ENCODE data around the gene PLA2G6. TPM values are rescaled to one million over a fixed set of nuclear protein-coding genes. Genes with fewer than 3 reads are reported as not detected.
"Not testable (repeated sequence)": the region's sequence is repeated elsewhere in the genome, so short reads cannot be mapped to it uniquely, and the experiment has no call there.

Gene PLA2G6
- total RNA-seq, 1 experiment from 2014 or later: 88.0 TPM

- Histone ChIP-seq H3K9ac (ENCODE audit: low read length) (no peak overlapping the region), H3K9me2 (replicated peaks; ENCODE audit: insufficient read depth, low read length) (no peaks in the 10 kb centered on the region), H3K27me3 (ENCODE audit: low read length) (no peaks in the 10 kb centered on the region), H3K79me2 (ENCODE audit: low read length) (no peaks in the 10 kb centered on the region), H3K27ac (ENCODE audit: low read length) (no peak overlapping the region), H3K4me2 (ENCODE audit: low read depth, low read length, poor library complexity, severe bottlenecking) (no peak overlapping the region), H3K4me3 (ENCODE audit: low read length) (no peak overlapping the region), H3K9me3 (ENCODE audit: low read length) (no peaks in the 10 kb centered on the region), H4K20me1 (ENCODE audit: insufficient read depth, low read depth, low read length) (no peaks in the 10 kb centered on the region), H3K36me3 (ENCODE audit: insufficient read depth, low read length) (no peaks in the 10 kb centered on the region), H3K4me1 (ENCODE audit: low read length) (no peaks in the 10 kb centered on the region), H2AFZ (ENCODE audit: low read length) (no peak overlapping the region)
- no peak for DNase-seq
Measured at GRCh38 chr22:38082986-38083710, 98.5 kb downstream of the PLA2G6 start.

GRCh38 chr22:38081941-38082828 is 99.4 kb downstream of the PLA2G6 start:
- H4K20me1 ChIP-seq (ENCODE audit: insufficient read depth, low read depth, low read length): no peaks in the 10 kb centered on the region
- H3K4me2 ChIP-seq (ENCODE audit: low read depth, low read length, poor library complexity, severe bottlenecking): no peak overlapping the region
- no peaks in the 10 kb centered on the region for H3K9me2 ChIP-seq (replicated peaks; ENCODE audit: insufficient read depth, low read length)
- H3K36me3 ChIP-seq (ENCODE audit: insufficient read depth, low read length): no peaks in the 10 kb centered on the region
- no peaks in the 10 kb centered on the region for H3K79me2 ChIP-seq (ENCODE audit: low read length)
- no peaks in the 10 kb centered on the region for H3K27me3 ChIP-seq (ENCODE audit: low read length)
- no peaks in the 10 kb centered on the region for H3K9me3 ChIP-seq (ENCODE audit: low read length)
- H3K4me1 ChIP-seq (ENCODE audit: low read length): no peaks in the 10 kb centered on the region
- H3K4me3 ChIP-seq (ENCODE audit: low read length): no peak overlapping the region
- no peak overlapping the region for H3K27ac ChIP-seq (ENCODE audit: low read length)
- H2AFZ ChIP-seq (ENCODE audit: low read length): no peak overlapping the region
- H3K9ac ChIP-seq (ENCODE audit: low read length): no peak overlapping the region
- no peak for DNase-seq

- Histone ChIP-seq H3K4me2 (ENCODE audit: low read depth, low read length, poor library complexity, severe bottlenecking) (no peak overlapping the region), H3K9me2 (replicated peaks; ENCODE audit: insufficient read depth, low read length) (no peaks in the 10 kb centered on the region), H3K9ac (ENCODE audit: low read length) (no peak overlapping the region), H3K9me3 (ENCODE audit: low read length) (no peaks in the 10 kb centered on the region), H4K20me1 (ENCODE audit: insufficient read depth, low read depth, low read length) (no peaks in the 10 kb centered on the region), H3K36me3 (ENCODE audit: insufficient read depth, low read length) (no peaks in the 10 kb centered on the region), H3K79me2 (ENCODE audit: low read length) (no peaks in the 10 kb centered on the region), H2AFZ (ENCODE audit: low read length) (no peak overlapping the region), H3K27me3 (ENCODE audit: low read length) (no peaks in the 10 kb centered on the region), H3K4me3 (ENCODE audit: low read length) (no peak overlapping the region), H3K27ac (ENCODE audit: low read length) (no peak overlapping the region), H3K4me1 (ENCODE audit: low read length) (no peaks in the 10 kb centered on the region)
- DNase-seq: no peak
Measured at GRCh38 chr22:38081636-38081940, 100.0 kb downstream of the PLA2G6 start.

- Histone ChIP-seq H3K9me3 (ENCODE audit: low read length) (no peaks in the 10 kb centered on the region), H3K9ac (ENCODE audit: low read length) (no peak overlapping the region), H3K9me2 (replicated peaks; ENCODE audit: insufficient read depth, low read length) (no peaks in the 10 kb centered on the region), H3K4me3 (ENCODE audit: low read length) (no peak overlapping the region), H3K79me2 (ENCODE audit: low read length) (no peaks in the 10 kb centered on the region), H3K4me1 (ENCODE audit: low read length) (no peaks in the 10 kb centered on the region), H3K27me3 (ENCODE audit: low read length) (no peaks in the 10 kb centered on the region), H2AFZ (ENCODE audit: low read length) (no peak overlapping the region), H3K27ac (ENCODE audit: low read length) (no peak overlapping the region), H4K20me1 (ENCODE audit: insufficient read depth, low read depth, low read length) (no peaks in the 10 kb centered on the region), H3K36me3 (ENCODE audit: insufficient read depth, low read length) (no peaks in the 10 kb centered on the region), H3K4me2 (ENCODE audit: low read depth, low read length, poor library complexity, severe bottlenecking) (no peak overlapping the region)
- no peak for DNase-seq
Measured at GRCh38 chr22:38080850-38081635, 100.6 kb downstream of the PLA2G6 start.

GRCh38 chr22:38080474-38080849 is 101.2 kb downstream of the PLA2G6 start:
- H3K27ac ChIP-seq (ENCODE audit: low read length): no peak overlapping the region
- H3K9me2 ChIP-seq (replicated peaks; ENCODE audit: insufficient read depth, low read length): no peaks in the 10 kb centered on the region
- no peak overlapping the region for H3K4me3 ChIP-seq (ENCODE audit: low read length)
- H3K4me2 ChIP-seq (ENCODE audit: low read depth, low read length, poor library complexity, severe bottlenecking): no peak overlapping the region
- H3K36me3 ChIP-seq (ENCODE audit: insufficient read depth, low read length): no peaks in the 10 kb centered on the region
- H4K20me1 ChIP-seq (ENCODE audit: insufficient read depth, low read depth, low read length): no peaks in the 10 kb centered on the region
- H3K9me3 ChIP-seq (ENCODE audit: low read length): no peaks in the 10 kb centered on the region
- no peak overlapping the region for H3K9ac ChIP-seq (ENCODE audit: low read length)
- H3K27me3 ChIP-seq (ENCODE audit: low read length): no peaks in the 10 kb centered on the region
- H3K79me2 ChIP-seq (ENCODE audit: low read length): no peaks in the 10 kb centered on the region
- DNase-seq: no peak
- no peaks in the 10 kb centered on the region for H3K4me1 ChIP-seq (ENCODE audit: low read length)
- H2AFZ ChIP-seq (ENCODE audit: low read length): no peak overlapping the region

- Histone ChIP-seq H3K27me3 (ENCODE audit: low read length) (no peaks in the 10 kb centered on the region), H3K4me3 (ENCODE audit: low read length) (no peak overlapping the region), H3K79me2 (ENCODE audit: low read length) (no peaks in the 10 kb centered on the region)
Measured at GRCh38 chr22:38079804-38080203, 101.8 kb downstream of the PLA2G6 start.

GRCh38 chr22:38079208-38079607 is 102.4 kb downstream of the PLA2G6 start:
- not testable (repeated sequence) for H3K9ac ChIP-seq (ENCODE audit: low read length)

More at GRCh38 chr22:38079804-38080203, 101.8 kb downstream of the PLA2G6 start:
- Histone ChIP-seq H3K9me2 (replicated peaks; ENCODE audit: insufficient read depth, low read length) (no peaks in the 10 kb centered on the region), H3K9me3 (ENCODE audit: low read length) (no peaks in the 10 kb centered on the region), H3K4me2 (ENCODE audit: low read depth, low read length, poor library complexity, severe bottlenecking) (no peak overlapping the region), H3K4me1 (ENCODE audit: low read length) (no peaks in the 10 kb centered on the region), H2AFZ (ENCODE audit: low read length) (no peak overlapping the region), H3K9ac (ENCODE audit: low read length) (no peak overlapping the region), H4K20me1 (ENCODE audit: insufficient read depth, low read depth, low read length) (no peaks in the 10 kb centered on the region), H3K36me3 (ENCODE audit: insufficient read depth, low read length) (no peaks in the 10 kb centered on the region), H3K27ac (ENCODE audit: low read length) (no peak overlapping the region)
- DNase-seq: no peak

More at GRCh38 chr22:38079208-38079607, 102.4 kb downstream of the PLA2G6 start:
- H3K9me2 ChIP-seq (replicated peaks; ENCODE audit: insufficient read depth, low read length); H2AFZ ChIP-seq (ENCODE audit: low read length); H3K4me2 ChIP-seq (ENCODE audit: low read depth, low read length, poor library complexity, severe bottlenecking); DNase-seq; H3K79me2 ChIP-seq (ENCODE audit: low read length); H3K4me3 ChIP-seq (ENCODE audit: low read length); H3K9me3 ChIP-seq (ENCODE audit: low read length); H3K4me1 ChIP-seq (ENCODE audit: low read length); H3K27ac ChIP-seq (ENCODE audit: low read length); H4K20me1 ChIP-seq (ENCODE audit: insufficient read depth, low read depth, low read length); H3K36me3 ChIP-seq (ENCODE audit: insufficient read depth, low read length); H3K27me3 ChIP-seq (ENCODE audit: low read length): not testable (repeated sequence)

Measured in Karpas-422 (cell line).